Neural crest cell (in vitro differentiated cells): Measurements from ENCODE around the gene STOM. TPM values are rescaled to one million over a fixed set of nuclear protein-coding genes. Genes with fewer than 3 reads are reported as not detected.

Experiments used
- DNase-seq: peaks from one replicate; pipeline ENCODE4 v3.0.0; 2021; ENCODE audit warnings: low read depth, mixed read lengths, low spot score
- H3K27ac Mint-ChIP-seq: one replicate; pipeline ENCODE4 v1.8.0; 2021; ENCODE audit warnings: mild to moderate bottlenecking, mixed read lengths; ENCODE audit not compliant: unreplicated experiment
- H3K27me3 Mint-ChIP-seq: 2 replicates; pipeline ENCODE4 v1.8.0; 2021; ENCODE audit warnings: low read depth, mild to moderate bottlenecking, mixed read lengths
- H3K36me3 Mint-ChIP-seq: 2 replicates; pipeline ENCODE4 v1.8.0; 2021; ENCODE audit warnings: low read depth, mild to moderate bottlenecking, mixed read lengths
- H3K4me1 Mint-ChIP-seq: 2 replicates; pipeline ENCODE4 v1.8.0; 2021; ENCODE audit warnings: mixed read lengths
- H3K4me3 Mint-ChIP-seq: one replicate; pipeline ENCODE4 v1.8.0; 2021; ENCODE audit warnings: mild to moderate bottlenecking, mixed read lengths
- H3K9me3 Mint-ChIP-seq: 2 replicates; pipeline ENCODE4 v1.8.0; 2021; ENCODE audit warnings: mixed read lengths
- total RNA-seq: library from RNA; stranded (reverse); gene quantifications from 2 replicates; pipeline ENCODE4 v1.2.1, GENCODE V29; 2021
- TF ChIP-seq, protein P1 (sequence below): fragments of 200-600 bp; sonication (generic); conservative IDR thresholded peaks from 2 replicates; pipeline ENCODE4 v1.5.0; 2021; ENCODE audit warnings: antibody characterized with exemption, mild to moderate bottlenecking

Gene STOM
- total RNA-seq, 1 donor from 2014 or later, result 8.9 TPM

DNA sequence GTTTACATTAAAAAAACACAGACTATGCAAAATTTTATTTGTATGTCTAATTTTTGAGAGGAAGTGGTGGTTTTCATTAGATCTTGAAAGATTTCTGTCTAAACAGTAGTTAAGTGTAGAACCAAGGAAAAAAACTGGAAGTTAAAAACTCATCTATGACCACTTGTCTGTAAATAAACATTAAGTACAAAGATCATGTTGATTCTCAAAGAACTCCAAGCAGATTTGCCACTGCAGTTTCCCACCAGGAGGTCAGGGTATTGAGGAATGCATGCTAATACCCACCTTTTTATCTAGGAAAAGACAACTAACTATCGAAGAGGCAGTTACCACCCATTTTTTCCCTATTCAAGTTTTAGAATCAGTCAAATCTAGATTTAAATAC lies 1.9 kb downstream of the STOM start:
- Mint-ChIP-seq H3K27ac (no peak overlapping the region), H3K4me3 (peak overlapping the region; percentile 75), H3K9me3 (peaks cover 4% of the 10 kb centered on the region), H3K4me1 (peaks cover 16% of the 10 kb centered on the region), H3K36me3 (no peaks in the 10 kb centered on the region), H3K27me3 (peaks cover 21% of the 10 kb centered on the region)
- DNase-seq, result no peak
- TF ChIP-seq, protein P1, sequence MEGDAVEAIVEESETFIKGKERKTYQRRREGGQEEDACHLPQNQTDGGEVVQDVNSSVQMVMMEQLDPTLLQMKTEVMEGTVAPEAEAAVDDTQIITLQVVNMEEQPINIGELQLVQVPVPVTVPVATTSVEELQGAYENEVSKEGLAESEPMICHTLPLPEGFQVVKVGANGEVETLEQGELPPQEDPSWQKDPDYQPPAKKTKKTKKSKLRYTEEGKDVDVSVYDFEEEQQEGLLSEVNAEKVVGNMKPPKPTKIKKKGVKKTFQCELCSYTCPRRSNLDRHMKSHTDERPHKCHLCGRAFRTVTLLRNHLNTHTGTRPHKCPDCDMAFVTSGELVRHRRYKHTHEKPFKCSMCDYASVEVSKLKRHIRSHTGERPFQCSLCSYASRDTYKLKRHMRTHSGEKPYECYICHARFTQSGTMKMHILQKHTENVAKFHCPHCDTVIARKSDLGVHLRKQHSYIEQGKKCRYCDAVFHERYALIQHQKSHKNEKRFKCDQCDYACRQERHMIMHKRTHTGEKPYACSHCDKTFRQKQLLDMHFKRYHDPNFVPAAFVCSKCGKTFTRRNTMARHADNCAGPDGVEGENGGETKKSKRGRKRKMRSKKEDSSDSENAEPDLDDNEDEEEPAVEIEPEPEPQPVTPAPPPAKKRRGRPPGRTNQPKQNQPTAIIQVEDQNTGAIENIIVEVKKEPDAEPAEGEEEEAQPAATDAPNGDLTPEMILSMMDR, result no peak

DNA sequence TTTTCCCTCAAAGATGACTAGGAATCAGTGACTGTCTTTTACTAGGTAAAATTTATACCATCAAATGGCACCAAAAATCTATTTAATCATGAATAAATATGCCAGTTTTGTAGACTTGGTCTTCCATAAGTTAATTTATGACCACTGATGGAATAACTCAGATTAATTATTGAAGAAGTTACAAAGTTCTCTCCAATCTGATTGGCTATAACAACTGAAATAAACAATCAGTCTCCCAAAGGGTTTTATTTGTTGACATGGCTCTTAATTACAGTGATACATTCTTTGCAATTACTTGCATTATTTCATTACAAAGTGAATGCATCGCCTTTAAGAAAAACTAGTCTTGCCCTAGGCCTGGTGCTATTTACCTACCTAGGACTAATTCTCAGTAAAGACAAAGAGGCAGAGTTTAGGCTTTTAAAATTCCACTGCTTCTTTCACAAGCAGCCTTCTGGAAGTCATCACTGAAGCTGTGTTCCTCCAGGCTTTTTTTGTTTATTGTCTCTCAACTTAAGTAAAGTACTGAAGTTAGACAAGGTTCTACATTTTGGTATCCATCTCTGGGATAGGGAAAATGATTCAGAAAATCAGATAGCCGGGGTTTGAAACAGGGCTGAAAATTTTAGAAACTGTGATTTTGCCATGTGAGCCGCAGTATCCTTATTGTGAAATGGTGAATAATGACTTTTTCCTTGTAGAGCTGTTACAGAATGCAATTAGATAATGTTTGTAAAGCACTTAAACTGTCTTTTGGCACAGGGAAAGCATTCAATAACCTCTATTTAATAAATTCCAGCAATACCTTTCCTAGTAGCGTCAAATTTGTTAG lies 2.5 kb downstream of the STOM start:
- Mint-ChIP-seq H3K4me3 (peak overlapping the region; percentile 75), H3K4me1 (peaks cover 16% of the 10 kb centered on the region), H3K27me3 (peaks cover 21% of the 10 kb centered on the region), H3K27ac (no peak overlapping the region), H3K9me3 (peaks cover 4% of the 10 kb centered on the region), H3K36me3 (no peaks in the 10 kb centered on the region)
- TF ChIP-seq, protein P1, result no peak
- DNase-seq, result no peak

DNA sequence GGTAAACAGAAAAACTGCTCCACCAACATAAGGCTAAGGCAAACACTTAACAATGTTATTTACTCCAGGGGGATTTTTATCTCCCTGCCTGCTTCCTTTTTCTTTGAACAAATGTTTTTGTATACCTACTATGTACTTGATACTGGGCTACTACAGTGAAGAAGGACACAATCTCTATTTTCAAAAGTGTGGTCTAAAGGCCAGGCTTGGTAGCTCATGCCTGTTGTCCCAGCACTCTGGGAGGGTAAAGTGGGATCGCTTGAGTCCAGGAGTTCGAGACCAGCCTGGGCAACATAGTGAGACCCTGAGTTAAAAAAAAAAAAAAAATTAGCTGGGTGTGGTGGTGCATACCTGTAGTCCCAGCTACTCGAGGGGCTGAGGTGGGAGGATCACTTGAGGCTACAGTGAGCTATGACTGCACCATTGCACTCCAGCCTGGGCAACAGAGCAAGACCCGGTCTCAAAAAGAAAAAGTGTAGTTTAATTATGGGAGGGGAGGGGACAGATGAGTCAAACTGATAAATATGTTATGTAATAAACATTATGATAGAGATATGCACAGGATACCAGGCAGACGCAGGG lies 3.3 kb downstream of the STOM start:
- Mint-ChIP-seq H3K4me3 (no peak overlapping the region), H3K9me3 (peaks cover 4% of the 10 kb centered on the region), H3K27ac (no peak overlapping the region), H3K4me1 (peaks cover 16% of the 10 kb centered on the region), H3K27me3 (peaks cover 21% of the 10 kb centered on the region), H3K36me3 (no peaks in the 10 kb centered on the region)
- TF ChIP-seq, protein P1, result no peak
- no peak for DNase-seq

- H3K27me3 Mint-ChIP-seq, result peaks cover 21% of the 10 kb centered on the region
- no peak for DNase-seq
- H3K4me3 Mint-ChIP-seq, result no peak overlapping the region
- H3K4me1 Mint-ChIP-seq, result peaks cover 15% of the 10 kb centered on the region
- H3K27ac Mint-ChIP-seq, result no peak overlapping the region
- no peaks in the 10 kb centered on the region for H3K36me3 Mint-ChIP-seq
- H3K9me3 Mint-ChIP-seq, result peaks cover 4% of the 10 kb centered on the region
- TF ChIP-seq, protein P1, result no peak
Measured at GRCh38 chr9:121365564-121365963, 4.5 kb downstream of the STOM start.

DNA sequence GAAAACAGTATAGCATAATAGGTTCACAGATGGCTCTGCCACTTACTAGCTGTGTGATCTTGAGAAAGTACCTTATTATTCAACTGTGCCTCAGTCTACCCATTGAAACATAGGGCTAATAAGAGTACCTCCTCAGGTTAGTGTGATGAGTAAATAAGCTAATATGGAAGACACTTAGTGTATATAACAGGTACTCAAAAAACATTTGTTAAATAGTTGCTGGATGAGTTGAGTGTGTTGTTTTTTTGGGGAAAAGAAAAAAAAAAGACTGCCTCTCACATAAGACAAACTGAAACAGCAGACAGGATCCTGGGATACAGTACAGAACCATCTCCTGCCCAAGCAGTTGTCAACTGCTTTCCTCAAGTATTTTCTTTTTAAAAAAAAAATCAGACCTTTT lies 5.2 kb downstream of the STOM start:
- peaks cover 11% of the 10 kb centered on the region for H3K4me1 Mint-ChIP-seq
- no peaks in the 10 kb centered on the region for H3K36me3 Mint-ChIP-seq
- H3K27ac Mint-ChIP-seq, result no peak overlapping the region
- DNase-seq, result no peak
- TF ChIP-seq, protein P1, result no peak
- H3K4me3 Mint-ChIP-seq, result no peak overlapping the region
- H3K9me3 Mint-ChIP-seq, result no peaks in the 10 kb centered on the region
- peaks cover 21% of the 10 kb centered on the region for H3K27me3 Mint-ChIP-seq
